GM23338 (cell line): ENCODE results near the gene TIPRL.

Source experiments
- CREB1 ChIP-seq: fragments of 250-450 bp; sonication (Bioruptor Pico); IDR thresholded peaks from 2 replicates; pipeline ENCODE4 v1.5.0; 2020; ENCODE audit warnings: low read depth, mild to moderate bottlenecking, moderate library complexity
- POLR2AphosphoS5 ChIP-seq: IDR thresholded peaks from 2 replicates; pipeline ENCODE4 v1.6.1; 2016; ENCODE audit warnings: antibody characterized with exemption, low read depth
- TF ChIP-seq, protein P1 (sequence below), 2 experiments: fragments of 200-600 bp in 1 of 2; sonication (generic) in 1 of 2; conservative IDR thresholded peaks; 2 replicates each; pipeline versions ENCODE4 v1.5.1 to v1.6.1; 2016 to 2017; ENCODE audit warnings: antibody characterized with exemption in 2 of 2, low read depth in 2 of 2, mild to moderate bottlenecking in 2 of 2, moderate library complexity in 1 of 2

DNA sequence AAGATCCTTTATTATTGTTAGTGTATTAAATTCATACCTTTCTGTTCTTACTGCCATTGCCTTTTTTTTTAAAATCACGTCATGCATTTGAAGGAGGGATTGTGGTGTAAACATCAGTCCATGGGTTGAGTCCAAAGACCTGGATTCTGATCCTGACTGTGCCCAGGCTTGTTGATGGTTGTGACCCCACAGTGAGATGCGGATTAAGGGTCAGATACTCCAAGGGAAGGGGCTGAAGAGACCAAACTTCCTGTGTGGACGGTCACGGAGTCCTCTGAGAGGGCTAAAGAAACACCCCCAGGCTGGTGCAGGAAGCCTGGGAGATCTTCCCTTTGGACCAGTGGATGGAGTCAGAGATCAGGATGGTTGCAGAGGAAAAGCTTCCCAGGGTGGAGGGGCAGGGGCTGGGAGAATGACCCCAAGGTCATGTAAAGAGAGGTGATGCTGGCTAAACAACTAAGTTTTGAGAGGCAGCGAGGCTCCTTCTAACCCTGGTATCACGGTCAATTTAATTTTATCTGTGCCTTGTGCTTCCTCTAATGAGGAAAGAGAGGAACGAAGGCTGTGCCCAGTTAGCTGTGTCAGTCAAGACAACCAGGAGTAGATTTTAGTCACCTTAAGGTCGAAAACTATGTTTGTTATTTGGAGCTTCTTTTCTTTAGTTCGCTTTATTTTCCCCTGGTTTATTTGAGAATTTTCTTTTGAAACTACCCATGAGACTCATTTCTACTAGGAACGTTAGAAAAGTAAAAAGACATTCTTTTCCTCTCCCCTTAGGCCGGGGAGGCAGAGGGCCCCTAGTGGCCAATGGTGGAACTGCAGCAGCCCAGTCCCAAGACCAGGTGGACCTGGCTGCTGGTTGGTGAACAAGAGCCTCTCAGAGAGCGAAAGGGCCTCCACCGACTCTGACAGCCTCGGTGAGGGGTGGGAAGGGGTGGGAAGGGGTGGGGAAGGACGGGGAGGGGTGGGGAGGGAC, 33.3 kb upstream of the TIPRL start:
- TF ChIP-seq POLR2AphosphoS5 (no peak), CREB1 (CRISPR knock-in tag) (no peak)
- TF ChIP-seq, protein P1, sequence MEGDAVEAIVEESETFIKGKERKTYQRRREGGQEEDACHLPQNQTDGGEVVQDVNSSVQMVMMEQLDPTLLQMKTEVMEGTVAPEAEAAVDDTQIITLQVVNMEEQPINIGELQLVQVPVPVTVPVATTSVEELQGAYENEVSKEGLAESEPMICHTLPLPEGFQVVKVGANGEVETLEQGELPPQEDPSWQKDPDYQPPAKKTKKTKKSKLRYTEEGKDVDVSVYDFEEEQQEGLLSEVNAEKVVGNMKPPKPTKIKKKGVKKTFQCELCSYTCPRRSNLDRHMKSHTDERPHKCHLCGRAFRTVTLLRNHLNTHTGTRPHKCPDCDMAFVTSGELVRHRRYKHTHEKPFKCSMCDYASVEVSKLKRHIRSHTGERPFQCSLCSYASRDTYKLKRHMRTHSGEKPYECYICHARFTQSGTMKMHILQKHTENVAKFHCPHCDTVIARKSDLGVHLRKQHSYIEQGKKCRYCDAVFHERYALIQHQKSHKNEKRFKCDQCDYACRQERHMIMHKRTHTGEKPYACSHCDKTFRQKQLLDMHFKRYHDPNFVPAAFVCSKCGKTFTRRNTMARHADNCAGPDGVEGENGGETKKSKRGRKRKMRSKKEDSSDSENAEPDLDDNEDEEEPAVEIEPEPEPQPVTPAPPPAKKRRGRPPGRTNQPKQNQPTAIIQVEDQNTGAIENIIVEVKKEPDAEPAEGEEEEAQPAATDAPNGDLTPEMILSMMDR (conservative IDR thresholded peaks at IDR 0.05; ENCODE audit: low read depth in 2 of 2): peak; percentile 86 to 97
